H1 (cell line): ENCODE results near the gene COG4.

Experiments used
- CHD2 ChIP-seq: IDR thresholded peaks from 2 replicates; pipeline ENCODE4 v1.6.1; 2012; ENCODE audit warnings: low read length, improper control_type of control experiment
- CTCF ChIP-seq, 3 experiments: IDR thresholded peaks; 1 replicate in 2 of 3; 2 replicates in 1 of 3; pipeline versions ENCODE4 v1.5.1 to v1.6.1; 2011; ENCODE audit warnings: low read length in 3 of 3, mild to moderate bottlenecking in 3 of 3, inconsistent platforms in 2 of 3, low read depth in 1 of 3, moderate library complexity in 1 of 3; ENCODE audit not compliant: insufficient read depth in 1 of 3; ENCODE audit errors: control extremely low read depth in 1 of 3
- EGR1 ChIP-seq: IDR thresholded peaks from 2 replicates; pipeline ENCODE4 v1.6.1; 2011; ENCODE audit warnings: low read depth, low read length, borderline replicate concordance
- EP300 ChIP-seq, 2 experiments: IDR thresholded peaks; 1 replicate in 1 of 2; 2 replicates in 1 of 2; pipeline ENCODE4 v1.6.1; 2011 to 2012; ENCODE audit warnings: low read depth in 2 of 2, low read length in 2 of 2, mild to moderate bottlenecking in 2 of 2, borderline replicate concordance in 1 of 2, inconsistent platforms in 1 of 2, moderate library complexity in 1 of 2
- POLR2A ChIP-seq, 2 experiments: IDR thresholded peaks; 1 replicate in 1 of 2; 2 replicates in 1 of 2; pipeline ENCODE4 v1.6.1; 2011; ENCODE audit warnings: low read depth in 2 of 2, low read length in 2 of 2, mild to moderate bottlenecking in 2 of 2; ENCODE audit errors: control extremely low read depth in 1 of 2
- POLR2AphosphoS5 ChIP-seq: IDR thresholded peaks from 2 replicates; pipeline ENCODE4 v1.6.1; 2011; ENCODE audit warnings: low read depth, low read length
- RAD21 ChIP-seq, 2 experiments: IDR thresholded peaks in 1 of 2; conservative IDR thresholded peaks in 1 of 2; 2 replicates each; pipeline ENCODE4 v1.6.1; 2011; ENCODE audit warnings: low read depth in 2 of 2, low read length in 2 of 2, improper control_type of control experiment in 1 of 2, inconsistent platforms in 1 of 2, mild to moderate bottlenecking in 1 of 2, moderate library complexity in 1 of 2
- SIN3A ChIP-seq, 2 experiments: IDR thresholded peaks in 1 of 2; conservative IDR thresholded peaks in 1 of 2; 2 replicates each; pipeline ENCODE4 v1.6.1; 2011 to 2012; ENCODE audit warnings: low read length in 2 of 2, improper control_type of control experiment in 1 of 2, low read depth in 1 of 2, mild to moderate bottlenecking in 1 of 2
- SP4 ChIP-seq: IDR thresholded peaks from 2 replicates; pipeline ENCODE4 v1.6.1; 2012; ENCODE audit warnings: low read length, inconsistent platforms
- TEAD4 ChIP-seq: IDR thresholded peaks from 2 replicates; pipeline ENCODE4 v1.6.1; 2012; ENCODE audit warnings: low read depth, low read length, inconsistent platforms, mixed read lengths

- TF ChIP-seq CTCF (IDR thresholded peaks at IDR 0.05; ENCODE audit: control extremely low read depth in 1 of 3, insufficient read depth in 1 of 3, low read depth in 1 of 3, low read length in 3 of 3) (no peak), TEAD4 (no peak), CHD2 (no peak), POLR2A (IDR thresholded peaks at IDR 0.05; ENCODE audit: control extremely low read depth in 1 of 2, low read depth in 2 of 2, low read length in 2 of 2) (no peak), RAD21 (IDR thresholded peaks at IDR 0.05 in 1 of 2, conservative IDR thresholded peaks at IDR 0.05 in 1 of 2; ENCODE audit: low read depth in 2 of 2, low read length in 2 of 2) (no peak), SIN3A (conservative IDR thresholded peaks at IDR 0.05 in 1 of 2, IDR thresholded peaks at IDR 0.05 in 1 of 2; ENCODE audit: low read depth in 1 of 2, low read length in 2 of 2) (no peak), EP300 (IDR thresholded peaks at IDR 0.05; ENCODE audit: borderline replicate concordance in 1 of 2, low read depth in 2 of 2, low read length in 2 of 2) (no peak), EGR1 (no peak), SP4 (no peak), POLR2AphosphoS5 (no peak)
Observed at GRCh38 chr16:70478169-70478568, 45.2 kb downstream of the COG4 start.
